Common myeloid progenitor, CD34-positive (primary cell): ENCODE data around the gene HOXA2.

Source experiments
- CTCF ChIA-PET: fragments of 350-600 bp; sonication (Branson Sonifier 250); formaldehyde crosslinking; loops from one replicate; lab custom pipeline; 2021; ENCODE audit warnings: antibody characterized with exemption; lab: Charles Lee
- POLR2A ChIA-PET: fragments of 350-600 bp; sonication (Branson Sonifier 250); formaldehyde crosslinking; loops from one replicate; lab custom pipeline; 2021; ENCODE audit warnings: antibody characterized with exemption; lab: Charles Lee
- DNase-seq, 3 donors: peaks; one replicate each; pipeline versions ENCODE4 v3.0.0 to v3.0.0-alpha.2; 2013
- H3K27ac ChIP-seq, 2 experiments: 1 replicate in 1 of 2; 2 replicates in 1 of 2; pipeline ENCODE4 v1.7.0; 2013; ENCODE audit warnings: inconsistent platforms in 2 of 2, low read length in 2 of 2, mild to moderate bottlenecking in 2 of 2, low read depth in 1 of 2, moderate library complexity in 1 of 2; ENCODE audit not compliant: severe bottlenecking in 2 of 2, insufficient read depth in 1 of 2, poor library complexity in 1 of 2
- H3K27me3 ChIP-seq, 5 experiments: replicated peaks in 2 of 5; 1 replicate in 3 of 5; 2 replicates in 2 of 5; pipeline versions ENCODE4 v1.6.1 to v1.7.0; 2013; ENCODE audit warnings: low read length in 4 of 5, mild to moderate bottlenecking in 2 of 5, moderate library complexity in 2 of 5, inconsistent platforms in 1 of 5; ENCODE audit not compliant: insufficient read depth in 5 of 5, control insufficient read depth in 4 of 5
- H3K36me3 ChIP-seq, 4 experiments: 1 replicate in 2 of 4; 2 replicates in 2 of 4; pipeline versions ENCODE4 v1.6.1 to v1.7.0; 2013; ENCODE audit warnings: low read length in 3 of 4, control low read depth in 1 of 4, mild to moderate bottlenecking in 1 of 4; ENCODE audit not compliant: control insufficient read depth in 4 of 4, insufficient read depth in 4 of 4
- H3K4me1 ChIP-seq, 4 experiments: 1 replicate in 3 of 4; 2 replicates in 1 of 4; pipeline versions ENCODE4 v1.6.1 to v1.7.1; 2013; ENCODE audit warnings: low read length in 3 of 4, mild to moderate bottlenecking in 3 of 4, control low read depth in 1 of 4, inconsistent platforms in 1 of 4, moderate library complexity in 1 of 4; ENCODE audit not compliant: control insufficient read depth in 4 of 4, insufficient read depth in 4 of 4; ENCODE audit errors: control extremely low read depth in 1 of 4
- H3K4me3 ChIP-seq, 7 experiments: 1 replicate in 4 of 7; 2 replicates in 3 of 7; pipeline versions ENCODE4 v1.5.1 to v1.7.0; 2013; ENCODE audit warnings: mild to moderate bottlenecking in 7 of 7, low read length in 6 of 7, moderate library complexity in 6 of 7, inconsistent platforms in 2 of 7, low read depth in 2 of 7, control low read depth in 1 of 7; ENCODE audit not compliant: insufficient read depth in 4 of 7, control insufficient read depth in 1 of 7; ENCODE audit errors: extremely low read depth in 1 of 7
- H3K9me3 ChIP-seq, 5 experiments: 1 replicate in 4 of 5; 2 replicates in 1 of 5; pipeline versions ENCODE4 v1.6.1 to v1.7.1; 2013; ENCODE audit warnings: low read length in 4 of 5, mild to moderate bottlenecking in 2 of 5, inconsistent platforms in 1 of 5, low read depth in 1 of 5, moderate library complexity in 1 of 5; ENCODE audit not compliant: control insufficient read depth in 4 of 5, insufficient read depth in 2 of 5; ENCODE audit errors: control extremely low read depth in 1 of 5
- WGBS: methylation state at CpG from one replicate; pipeline ENCODE4 v1.1.5; 2013; ENCODE audit not compliant: insufficient coverage; 5-methylcytosine and 5-hydroxymethylcytosine counted together

The HOXA2 gene

GRCh38 chr7:27105301-27106031, 3.0 kb upstream of the HOXA2 start:
- 94% methylated on average over 5 of the region's 13 CpGs for whole genome bisulfite sequencing
- Histone ChIP-seq H3K27ac (no peak overlapping the region), H3K4me3 (no peak overlapping the region), H3K36me3 (peaks cover 2 to 51% (median 25%) of the 10 kb centered on the region in 4 experiments), H3K27me3 (peaks cover 3 to 54% (median 31%) of the 10 kb centered on the region in 5 experiments), H3K4me1 (peaks cover 0 to 19% (median 12%) of the 10 kb centered on the region in 4 experiments), H3K9me3 (no peaks in the 10 kb centered on the region)
- ChIA-PET CTCF (interaction anchor here (0.6 to 2.4 kb wide), 5 partner anchors 9 to 250 kb away, joined by 3 to 10 read pairs (median 5); partner anchors contain the start of gene HOXA1), POLR2A (interaction anchor here (1.2 kb wide), 1 partner anchor 11 kb away, joined by 3 read pairs; no protein-coding TSS in a partner anchor)
- DNase-seq: no peak

DNA sequence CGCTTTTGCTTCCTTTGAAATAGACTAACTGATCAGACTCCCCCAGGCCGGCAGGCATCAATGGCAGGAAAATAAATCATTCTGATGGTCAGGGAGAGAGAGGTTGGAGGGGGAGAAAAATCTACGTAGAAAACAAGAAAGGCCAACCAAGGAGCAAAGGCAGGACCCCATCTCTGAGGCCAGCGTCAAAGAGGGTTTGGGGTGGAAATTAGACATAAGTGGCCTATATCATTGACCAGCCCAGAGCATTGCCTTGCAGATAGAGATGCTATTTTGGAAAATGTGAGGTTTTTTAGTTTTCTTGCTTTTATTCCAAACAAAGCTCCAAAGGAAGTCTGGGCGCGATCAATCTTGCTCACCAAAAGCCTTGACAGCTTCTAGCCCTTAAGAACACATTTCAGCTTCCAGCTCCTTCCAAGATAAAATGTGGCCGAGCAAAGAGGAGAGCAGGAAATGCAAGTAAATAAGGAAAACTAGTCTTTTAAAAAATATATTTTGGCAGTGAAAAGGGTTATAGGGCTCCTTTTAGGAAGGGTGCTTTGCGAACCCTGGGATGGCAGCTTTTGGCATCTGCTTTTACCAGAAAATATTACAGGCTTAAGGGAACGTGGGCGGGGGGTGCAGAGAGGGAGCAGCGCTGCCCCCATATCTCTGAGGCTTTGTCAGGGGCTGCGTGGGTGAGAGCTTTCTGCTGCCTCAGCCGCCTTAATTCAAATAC, 2.0 kb upstream of the HOXA2 start:
- no peak for DNase-seq
- POLR2A ChIA-PET: interaction anchor here (1.2 kb wide), 1 partner anchor 11 kb away, joined by 3 read pairs; no protein-coding TSS in a partner anchor
- H3K4me1 ChIP-seq: peaks cover 0 to 19% (median 12%) of the 10 kb centered on the region in 4 experiments
- WGBS: 93% methylated on average over 7 of the region's 13 CpGs
- no peaks in the 10 kb centered on the region for H3K9me3 ChIP-seq
- CTCF ChIA-PET: interaction anchor here (0.8 to 2.4 kb wide), 4 partner anchors 10 to 249 kb away, joined by 3 to 10 read pairs (median 5); no protein-coding TSS in a partner anchor
- peaks cover 2 to 42% (median 17%) of the 10 kb centered on the region in 4 experiments for H3K36me3 ChIP-seq
- peaks cover 5 to 64% (median 35%) of the 10 kb centered on the region in 5 experiments for H3K27me3 ChIP-seq
- H3K4me3 ChIP-seq: no peak overlapping the region
- H3K27ac ChIP-seq: no peak overlapping the region

DNA sequence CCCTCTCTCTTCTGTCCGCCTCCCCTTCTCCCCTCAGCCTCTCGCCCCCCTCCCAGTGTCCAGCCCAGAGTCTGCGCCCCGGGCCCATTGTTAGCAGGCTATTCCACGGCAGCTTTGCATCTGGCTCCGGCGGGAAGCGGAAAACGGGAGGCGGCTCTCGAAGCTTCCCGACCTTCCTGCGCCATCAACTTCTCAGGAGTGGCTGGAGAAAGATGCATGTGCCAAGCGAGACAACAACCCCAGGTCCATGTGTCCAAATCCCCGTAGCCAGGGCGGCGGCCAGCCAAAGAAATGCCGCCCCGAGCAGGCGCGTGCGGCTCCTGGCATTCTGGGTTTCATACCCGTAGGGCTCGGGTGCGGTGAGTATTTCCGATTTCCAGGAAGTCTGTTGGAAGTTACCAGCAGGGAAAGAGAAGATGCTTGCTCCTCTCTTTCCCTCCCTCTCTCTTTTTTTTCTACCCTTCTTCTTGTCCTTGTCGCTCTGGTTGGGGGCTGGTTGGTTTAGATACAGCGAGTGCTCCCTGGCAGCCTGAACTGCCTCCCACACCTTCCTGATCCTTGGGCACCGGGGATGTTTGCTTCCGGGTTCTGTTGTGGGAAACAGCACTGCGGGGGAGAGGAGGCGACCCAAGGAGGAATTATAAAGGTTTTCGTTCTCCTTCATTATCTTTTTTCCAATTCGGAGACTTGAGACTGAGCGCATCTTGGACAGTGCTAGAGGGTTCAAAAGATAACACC, 1.2 kb upstream of the HOXA2 start:
- DNase-seq: no peak
- CTCF ChIA-PET: no interaction called here
- Histone ChIP-seq H3K27ac (no peak overlapping the region), H3K9me3 (no peaks in the 10 kb centered on the region), H3K36me3 (peaks cover 2 to 33% (median 12%) of the 10 kb centered on the region in 4 experiments), H3K4me3 (no peak overlapping the region), H3K27me3 (peaks cover 5 to 72% (median 35%) of the 10 kb centered on the region in 5 experiments), H3K4me1 (peaks cover under 1 to 25% (median 14%) of the 10 kb centered on the region in 4 experiments)
- POLR2A ChIA-PET: no interaction called here
- WGBS: 53% methylated on average over 20 of the region's 35 CpGs

DNA sequence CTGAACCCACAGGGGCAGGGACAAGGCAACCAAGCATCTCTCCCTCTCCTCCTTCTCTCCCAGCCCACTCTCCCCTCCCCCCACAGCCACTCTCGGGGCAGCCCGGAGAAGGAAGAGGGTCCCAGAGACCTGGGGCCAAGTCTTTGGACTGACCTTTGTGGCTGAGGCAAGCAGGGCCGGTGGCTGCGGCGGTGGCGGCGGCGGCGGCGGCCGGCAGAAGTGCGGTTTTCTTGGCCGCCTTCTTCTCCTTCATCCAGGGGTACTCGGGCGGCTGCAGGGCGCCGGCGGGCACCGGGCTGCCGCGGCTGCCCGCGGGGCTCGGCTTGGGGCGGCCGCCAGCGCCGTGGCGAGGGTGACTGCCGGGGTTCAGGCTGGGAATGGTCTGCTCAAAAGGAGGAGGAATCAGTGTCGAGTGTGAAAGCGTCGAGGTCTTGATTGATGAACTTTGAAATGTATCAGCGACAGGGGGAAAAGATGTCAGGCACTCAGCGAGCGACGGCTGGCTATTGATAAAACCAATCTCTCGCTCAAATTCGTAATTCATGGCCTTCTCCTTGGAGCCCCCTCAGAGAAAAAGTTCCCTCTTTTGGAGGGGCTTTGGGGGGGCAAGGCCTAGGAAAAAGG, 414 bp downstream of the HOXA2 start:
- POLR2A ChIA-PET: no interaction called here
- no peak overlapping the region for H3K27ac ChIP-seq
- no peaks in the 10 kb centered on the region for H3K9me3 ChIP-seq
- WGBS: 3% methylated on average over 29 of the region's 39 CpGs
- DNase-seq: no peak
- peaks cover 15 to 88% (median 41%) of the 10 kb centered on the region in 5 experiments for H3K27me3 ChIP-seq
- CTCF ChIA-PET: no interaction called here
- peaks cover 0 to 20% (median 4%) of the 10 kb centered on the region in 4 experiments for H3K36me3 ChIP-seq
- H3K4me3 ChIP-seq: peak overlapping the region in 4 of 7 experiments; percentile 3 to 52 (median 29)
- peaks cover 2 to 37% (median 28%) of the 10 kb centered on the region in 4 experiments for H3K4me1 ChIP-seq

GRCh38 chr7:27101171-27101956, 1.1 kb downstream of the HOXA2 start:
- CTCF ChIA-PET: interaction anchor here (1.0 to 1.1 kb wide), 2 partner anchors 63 to 418 kb away, joined by 3 read pairs; no protein-coding TSS in a partner anchor
- WGBS: over 99% methylated on average over 18 of the region's 25 CpGs
- Histone ChIP-seq H3K4me3 (peak overlapping the region in 1 of 7 experiments; percentile 11), H3K9me3 (no peaks in the 10 kb centered on the region), H3K27ac (no peak overlapping the region), H3K27me3 (peaks cover 15 to 95% (median 47%) of the 10 kb centered on the region in 5 experiments), H3K36me3 (peaks cover 0 to 15% (median 2%) of the 10 kb centered on the region in 4 experiments), H3K4me1 (peaks cover 2 to 44% (median 35%) of the 10 kb centered on the region in 4 experiments)
- DNase-seq: no peak
- POLR2A ChIA-PET: no interaction called here
